ENCODE results near the gene YWHAH.

Gene YWHAH

GRCh38 chr22:31942091-31942490 lies 2.2 kb upstream of the YWHAH start:
- H3K27ac ChIP-seq, result no peak overlapping the region
- no peak for TF ChIP-seq ZFX (IDR thresholded peaks at IDR 0.05)
- no peak for TF ChIP-seq CTCF (conservative IDR thresholded peaks at IDR 0.05)

- no peak for TF ChIP-seq ZFX (IDR thresholded peaks at IDR 0.05)
- no peak for TF ChIP-seq CTCF (conservative IDR thresholded peaks at IDR 0.05)
- H3K27ac ChIP-seq, result peak overlapping the region; percentile 95
Measured at GRCh38 chr22:31943206-31943977, 943 bp upstream of the YWHAH start.

DNA sequence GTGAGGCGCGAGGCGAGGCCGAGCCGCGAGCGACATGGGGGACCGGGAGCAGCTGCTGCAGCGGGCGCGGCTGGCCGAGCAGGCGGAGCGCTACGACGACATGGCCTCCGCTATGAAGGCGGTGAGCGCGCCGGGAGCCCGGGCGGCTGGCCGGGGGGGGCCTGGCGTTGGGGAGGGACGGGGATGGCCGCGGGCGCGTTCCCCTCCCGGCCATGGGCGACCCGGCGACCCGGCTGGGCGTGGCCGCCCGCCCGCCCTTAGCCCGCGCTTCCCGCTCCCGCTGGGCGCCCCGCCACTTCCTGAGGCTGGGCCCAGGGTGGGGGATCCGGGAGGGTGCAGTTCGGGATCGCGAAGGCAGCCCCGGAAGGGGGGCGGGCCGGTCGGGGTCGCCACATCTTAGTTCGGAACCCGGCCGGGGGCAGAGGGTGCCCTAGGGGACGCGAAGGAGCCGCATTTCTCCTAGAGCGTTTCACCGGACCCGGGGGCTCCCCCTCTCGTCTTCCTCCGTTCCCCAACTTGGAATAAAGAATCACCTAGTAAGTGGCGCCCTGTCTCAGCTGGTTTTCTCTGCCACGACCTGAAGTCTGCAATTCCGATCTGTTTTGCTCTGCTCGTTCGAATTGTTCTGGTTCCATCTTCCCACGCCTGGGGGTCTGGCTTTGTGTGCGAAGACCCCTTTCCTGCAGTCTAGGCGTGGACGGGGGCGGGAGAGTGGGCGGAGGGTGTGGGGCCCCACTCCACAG lies 536 bp downstream of the YWHAH start:
- peak overlapping the region; percentile 95 for H3K27ac ChIP-seq
- TF ChIP-seq CTCF (conservative IDR thresholded peaks at IDR 0.05), result no peak
- TF ChIP-seq ZFX (IDR thresholded peaks at IDR 0.05), result peak; percentile 72; the same call in 1 of the 2 replicates

DNA sequence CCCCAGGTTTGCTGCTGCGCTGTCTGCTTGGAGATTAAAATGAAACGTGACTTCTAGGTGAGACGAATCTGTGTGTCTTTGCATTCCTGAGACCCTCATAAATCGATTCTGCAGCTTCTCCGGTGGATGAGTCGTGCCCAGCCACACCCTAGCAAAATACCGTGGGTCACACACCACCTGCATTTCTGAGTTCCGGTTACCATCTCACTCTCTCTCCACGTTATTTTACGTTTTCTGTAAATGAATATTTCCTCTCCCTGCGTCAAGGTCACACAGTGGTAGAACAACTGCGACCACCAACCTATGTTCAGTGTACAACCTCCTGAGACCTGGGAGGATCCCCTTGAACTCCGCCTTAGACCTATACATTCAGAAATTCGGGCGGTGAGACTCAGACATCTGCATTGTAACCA lies 1.1 kb downstream of the YWHAH start:
- peak overlapping the region; percentile 95 for H3K27ac ChIP-seq
- TF ChIP-seq ZFX (IDR thresholded peaks at IDR 0.05) (no peak), CTCF (conservative IDR thresholded peaks at IDR 0.05) (no peak)

GRCh38 chr22:31945971-31946680 lies 1.8 kb downstream of the YWHAH start:
- peak overlapping the region; percentile 95; the same call in 1 of the 2 replicates for H3K27ac ChIP-seq
- TF ChIP-seq ZFX (IDR thresholded peaks at IDR 0.05) (no peak), CTCF (conservative IDR thresholded peaks at IDR 0.05) (no peak)

- H3K27ac ChIP-seq, result no peak overlapping the region
- TF ChIP-seq ZFX (IDR thresholded peaks at IDR 0.05), result no peak
- peak; percentile 63 for TF ChIP-seq CTCF (conservative IDR thresholded peaks at IDR 0.05)
Measured at GRCh38 chr22:31947296-31947695, 3.0 kb downstream of the YWHAH start.

Measured in C4-2B (cell line).